ENCODE results near the gene SURF2. TPM values are rescaled to one million over a fixed set of nuclear protein-coding genes. Genes with fewer than 3 reads are reported as not detected.
"Not testable (repeated sequence)": the region's sequence is repeated elsewhere in the genome, so short reads cannot be mapped to it uniquely, and the experiment has no call there.

SURF2 gene
- total RNA-seq, 1 donor from 2014 or later, result 20.0 TPM

DNA sequence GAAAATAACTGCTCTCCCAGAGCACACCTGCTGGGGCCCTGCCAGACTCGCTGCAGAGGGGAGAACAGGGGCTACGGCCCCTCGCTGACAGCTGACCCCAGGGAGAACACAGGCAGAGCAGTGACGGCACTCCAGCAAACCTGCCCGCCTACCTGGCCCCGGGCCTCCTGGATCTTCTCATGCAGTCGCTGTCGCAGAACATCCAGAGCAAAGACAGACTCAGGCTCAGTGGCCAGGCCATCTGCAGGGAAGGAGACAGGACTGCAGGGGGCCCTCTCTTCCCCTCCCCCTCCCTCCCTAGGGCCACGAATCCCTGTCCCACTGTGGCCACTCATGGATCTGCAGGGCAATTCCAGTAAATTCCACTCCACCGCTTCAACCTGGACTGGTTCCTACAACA is 22.8 kb upstream of the SURF2 start:
- DNase-seq (ENCODE audit: low read depth) (no peak), FAIRE-seq (no peak)
- H3K4me3 Mint-ChIP-seq (ENCODE audit: unreplicated experiment), result peak overlapping the region; percentile 14
- Histone ChIP-seq H3K9me3 (ENCODE audit: insufficient read depth, low read depth, low read length) (no peaks in the 10 kb centered on the region), H3K9ac (ENCODE audit: low read length) (no peak overlapping the region), H3K4me3 (ENCODE audit: insufficient read depth, low read depth, low read length) (no peak overlapping the region), H3K27me3 (ENCODE audit: insufficient read depth, low read length) (no peaks in the 10 kb centered on the region), H3K36me3 (ENCODE audit: insufficient read depth, low read length) (peaks cover 24% of the 10 kb centered on the region), H3K27ac (ENCODE audit: low read depth, low read length) (no peak overlapping the region), H3K4me2 (ENCODE audit: low read length) (no peak overlapping the region), H3K79me2 (ENCODE audit: insufficient read depth, low read length) (peaks cover 36% of the 10 kb centered on the region), H2AFZ (ENCODE audit: low read depth, low read length) (no peak overlapping the region), H4K20me1 (ENCODE audit: insufficient read depth, low read length) (peaks cover 40% of the 10 kb centered on the region), H3K4me1 (ENCODE audit: insufficient read depth, low read length) (peaks cover 7% of the 10 kb centered on the region)
- TF ChIP-seq, protein P1, sequence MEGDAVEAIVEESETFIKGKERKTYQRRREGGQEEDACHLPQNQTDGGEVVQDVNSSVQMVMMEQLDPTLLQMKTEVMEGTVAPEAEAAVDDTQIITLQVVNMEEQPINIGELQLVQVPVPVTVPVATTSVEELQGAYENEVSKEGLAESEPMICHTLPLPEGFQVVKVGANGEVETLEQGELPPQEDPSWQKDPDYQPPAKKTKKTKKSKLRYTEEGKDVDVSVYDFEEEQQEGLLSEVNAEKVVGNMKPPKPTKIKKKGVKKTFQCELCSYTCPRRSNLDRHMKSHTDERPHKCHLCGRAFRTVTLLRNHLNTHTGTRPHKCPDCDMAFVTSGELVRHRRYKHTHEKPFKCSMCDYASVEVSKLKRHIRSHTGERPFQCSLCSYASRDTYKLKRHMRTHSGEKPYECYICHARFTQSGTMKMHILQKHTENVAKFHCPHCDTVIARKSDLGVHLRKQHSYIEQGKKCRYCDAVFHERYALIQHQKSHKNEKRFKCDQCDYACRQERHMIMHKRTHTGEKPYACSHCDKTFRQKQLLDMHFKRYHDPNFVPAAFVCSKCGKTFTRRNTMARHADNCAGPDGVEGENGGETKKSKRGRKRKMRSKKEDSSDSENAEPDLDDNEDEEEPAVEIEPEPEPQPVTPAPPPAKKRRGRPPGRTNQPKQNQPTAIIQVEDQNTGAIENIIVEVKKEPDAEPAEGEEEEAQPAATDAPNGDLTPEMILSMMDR (IDR thresholded peaks at IDR 0.05; ENCODE audit: insufficient read depth, low read depth, low read length), result no peak
- TF ChIP-seq EZH2 (IDR thresholded peaks at IDR 0.05; ENCODE audit: insufficient read depth, low read length), result no peak
- peaks cover 14% of the 10 kb centered on the region for H3K4me1 Mint-ChIP-seq (ENCODE audit: low read depth, unreplicated experiment)
- no peak overlapping the region for H3K27ac Mint-ChIP-seq (ENCODE audit: unreplicated experiment)
- H3K27me3 Mint-ChIP-seq (ENCODE audit: low read depth, unreplicated experiment), result no peaks in the 10 kb centered on the region
- peaks cover 14% of the 10 kb centered on the region for H3K36me3 Mint-ChIP-seq (ENCODE audit: low read depth, unreplicated experiment)
- no peaks in the 10 kb centered on the region for H3K9me3 Mint-ChIP-seq (ENCODE audit: unreplicated experiment)

DNA sequence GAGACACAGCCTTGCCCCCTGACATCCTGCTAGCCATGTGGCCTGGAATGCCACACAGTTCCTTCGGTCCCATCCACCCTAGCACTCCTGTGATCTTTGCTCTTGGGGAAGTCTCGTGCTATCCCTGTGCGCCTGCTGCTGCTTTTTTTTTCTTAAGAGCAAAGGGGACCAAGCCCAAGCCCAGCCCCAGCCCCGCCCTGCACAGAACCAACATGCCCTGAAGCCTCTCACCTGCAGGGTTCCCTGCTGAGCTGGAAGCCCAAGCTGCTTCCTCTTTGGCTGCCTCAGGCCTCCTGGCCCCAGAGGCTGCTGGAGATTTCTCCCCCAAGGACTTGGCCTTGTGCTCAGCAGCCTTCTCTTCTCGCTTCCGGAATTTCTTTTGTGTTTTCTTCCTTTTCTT is 22.2 kb upstream of the SURF2 start:
- Histone ChIP-seq H4K20me1 (ENCODE audit: insufficient read depth, low read length) (peaks cover 40% of the 10 kb centered on the region), H3K79me2 (ENCODE audit: insufficient read depth, low read length) (peaks cover 36% of the 10 kb centered on the region), H3K27me3 (ENCODE audit: insufficient read depth, low read length) (no peaks in the 10 kb centered on the region), H3K4me1 (ENCODE audit: insufficient read depth, low read length) (peaks cover 7% of the 10 kb centered on the region), H2AFZ (ENCODE audit: low read depth, low read length) (no peak overlapping the region), H3K36me3 (ENCODE audit: insufficient read depth, low read length) (peaks cover 24% of the 10 kb centered on the region), H3K27ac (ENCODE audit: low read depth, low read length) (no peak overlapping the region), H3K9me3 (ENCODE audit: insufficient read depth, low read depth, low read length) (no peaks in the 10 kb centered on the region), H3K4me2 (ENCODE audit: low read length) (no peak overlapping the region), H3K4me3 (ENCODE audit: insufficient read depth, low read depth, low read length) (no peak overlapping the region), H3K9ac (ENCODE audit: low read length) (no peak overlapping the region)
- Mint-ChIP-seq H3K9me3 (ENCODE audit: unreplicated experiment) (no peaks in the 10 kb centered on the region), H3K4me3 (ENCODE audit: unreplicated experiment) (peak overlapping the region; percentile 99), H3K4me1 (ENCODE audit: low read depth, unreplicated experiment) (peaks cover 14% of the 10 kb centered on the region), H3K27ac (ENCODE audit: unreplicated experiment) (peak overlapping the region; percentile 14), H3K36me3 (ENCODE audit: low read depth, unreplicated experiment) (peaks cover 16% of the 10 kb centered on the region), H3K27me3 (ENCODE audit: low read depth, unreplicated experiment) (no peaks in the 10 kb centered on the region)
- no peak for DNase-seq (ENCODE audit: low read depth)
- no peak for TF ChIP-seq EZH2 (IDR thresholded peaks at IDR 0.05; ENCODE audit: insufficient read depth, low read length)
- TF ChIP-seq, protein P1 (IDR thresholded peaks at IDR 0.05; ENCODE audit: insufficient read depth, low read depth, low read length), result no peak
- FAIRE-seq, result no peak

DNA sequence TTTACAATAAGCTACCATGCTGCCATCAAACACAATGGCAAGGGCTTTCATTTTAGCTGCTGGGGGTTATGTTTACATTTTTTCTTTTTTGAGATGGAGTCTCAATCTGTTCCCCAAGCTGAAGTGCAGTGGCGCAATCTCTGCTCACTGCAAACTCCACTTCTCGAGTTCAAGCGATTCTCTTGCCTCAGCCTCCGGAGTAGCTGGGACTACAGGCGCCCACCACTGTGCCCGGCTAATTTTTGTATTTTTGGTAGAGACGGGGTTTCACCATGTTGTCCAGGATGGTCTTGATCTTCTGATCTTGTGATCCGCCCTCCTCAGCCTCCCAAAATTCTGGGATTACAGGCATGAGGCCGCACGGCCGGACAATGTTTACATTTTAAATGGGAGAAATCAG is 21.5 kb upstream of the SURF2 start:
- not testable (repeated sequence) for H3K27me3 Mint-ChIP-seq (ENCODE audit: low read depth, unreplicated experiment); H2AFZ ChIP-seq (ENCODE audit: low read depth, low read length); H3K9me3 Mint-ChIP-seq (ENCODE audit: unreplicated experiment); H3K27me3 ChIP-seq (ENCODE audit: insufficient read depth, low read length); DNase-seq (ENCODE audit: low read depth); FAIRE-seq; H3K4me1 ChIP-seq (ENCODE audit: insufficient read depth, low read length); H3K27ac ChIP-seq (ENCODE audit: low read depth, low read length); H3K9me3 ChIP-seq (ENCODE audit: insufficient read depth, low read depth, low read length)
- peak overlapping the region; percentile 89 for H3K27ac Mint-ChIP-seq (ENCODE audit: unreplicated experiment)
- Histone ChIP-seq H3K4me3 (ENCODE audit: insufficient read depth, low read depth, low read length) (peak overlapping the region; percentile 92), H3K36me3 (ENCODE audit: insufficient read depth, low read length) (peaks cover 29% of the 10 kb centered on the region), H4K20me1 (ENCODE audit: insufficient read depth, low read length) (peaks cover 37% of the 10 kb centered on the region), H3K79me2 (ENCODE audit: insufficient read depth, low read length) (peaks cover 36% of the 10 kb centered on the region), H3K9ac (ENCODE audit: low read length) (peak overlapping the region; percentile 84), H3K4me2 (ENCODE audit: low read length) (peak overlapping the region; percentile 99)
- peaks cover 14% of the 10 kb centered on the region for H3K4me1 Mint-ChIP-seq (ENCODE audit: low read depth, unreplicated experiment)
- H3K36me3 Mint-ChIP-seq (ENCODE audit: low read depth, unreplicated experiment), result peaks cover 19% of the 10 kb centered on the region
- H3K4me3 Mint-ChIP-seq (ENCODE audit: unreplicated experiment), result peak overlapping the region; percentile 99
